Femur (tissue), 1 donor: ENCODE measurements around the gene MAPKAPK3.

ENCODE experiments used
- DNase-seq: peaks from one replicate; pipeline ENCODE4 v3.0.0-alpha.2; 2017

Gene MAPKAPK3

DNA sequence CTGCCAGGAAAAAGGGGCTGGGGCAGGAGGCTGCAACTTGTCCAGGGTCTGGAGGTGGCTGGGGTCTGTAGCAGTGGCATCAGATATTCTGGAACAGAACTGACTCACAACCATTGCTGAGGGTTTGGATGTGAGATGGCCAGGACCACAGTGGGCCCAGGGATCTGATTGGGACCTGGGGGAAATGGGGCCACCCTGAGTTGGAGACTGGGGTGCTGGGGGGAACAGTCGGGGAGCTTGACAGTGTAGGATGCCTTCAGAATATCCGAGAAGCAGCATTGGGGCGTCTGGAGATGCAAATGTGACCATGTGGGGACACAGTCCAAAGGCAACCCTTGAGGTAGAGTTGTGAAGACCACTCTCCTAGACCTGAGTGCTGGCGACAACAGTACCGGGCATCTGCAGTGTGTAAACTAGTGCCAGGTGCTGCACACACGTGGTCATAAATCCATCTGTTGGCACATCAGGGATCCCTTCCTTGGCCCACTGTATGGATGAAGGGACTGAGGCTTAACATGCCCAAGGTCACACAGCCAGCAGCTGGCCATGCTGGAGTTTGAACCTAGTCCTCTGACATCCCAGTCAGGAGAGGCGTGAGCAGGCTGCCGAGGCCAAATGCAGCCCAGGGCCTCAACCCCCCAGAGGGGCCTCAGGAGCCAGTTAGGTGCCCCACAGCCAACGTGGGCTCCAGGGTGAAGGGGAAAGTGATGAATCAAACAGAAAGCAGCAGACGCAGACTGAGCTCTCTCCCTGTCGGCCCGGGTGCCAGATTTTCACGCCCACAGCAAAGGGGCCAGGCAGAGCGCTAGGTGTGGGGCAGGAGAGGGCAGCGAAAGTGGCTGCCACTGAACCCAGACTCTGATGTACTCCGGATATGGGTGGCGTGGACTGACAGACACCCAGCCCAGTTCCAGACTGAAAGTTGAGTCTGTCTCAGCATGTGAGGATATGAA lies 28.9 kb upstream of the MAPKAPK3 start:
- DNase-seq = no peak

DNA sequence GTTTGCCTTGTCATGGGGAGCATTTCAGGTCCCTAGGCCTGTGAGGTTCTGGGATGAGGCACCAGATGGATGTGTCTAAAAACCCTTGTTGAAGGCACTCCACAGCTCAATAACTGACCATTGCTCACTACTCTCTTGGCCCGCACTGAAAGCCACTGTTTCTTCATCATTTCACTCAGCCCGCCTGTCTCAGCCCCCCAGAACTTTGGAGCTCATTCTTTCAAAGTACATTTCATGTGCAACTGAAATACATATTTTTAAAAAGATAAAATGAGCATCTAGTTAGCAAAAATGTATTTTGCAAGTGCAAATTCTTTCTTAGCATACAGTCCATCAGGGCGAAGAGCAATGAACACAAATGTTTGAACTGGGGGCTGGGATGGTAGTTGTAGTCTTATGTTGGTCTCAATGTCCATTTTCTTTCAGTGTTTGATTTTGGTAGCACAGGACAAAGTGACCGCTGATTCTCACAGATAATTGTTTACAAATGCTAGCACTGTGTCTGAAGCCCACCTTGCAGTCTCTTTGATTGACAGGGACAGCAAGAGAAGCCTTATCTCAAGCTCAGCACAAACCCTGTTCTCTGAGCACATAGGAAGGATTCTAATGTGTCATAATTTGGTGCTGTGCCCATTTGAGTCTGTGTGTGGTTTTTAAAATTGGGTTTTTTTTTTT lies 28.1 kb upstream of the MAPKAPK3 start:
- DNase-seq = no peak

DNA sequence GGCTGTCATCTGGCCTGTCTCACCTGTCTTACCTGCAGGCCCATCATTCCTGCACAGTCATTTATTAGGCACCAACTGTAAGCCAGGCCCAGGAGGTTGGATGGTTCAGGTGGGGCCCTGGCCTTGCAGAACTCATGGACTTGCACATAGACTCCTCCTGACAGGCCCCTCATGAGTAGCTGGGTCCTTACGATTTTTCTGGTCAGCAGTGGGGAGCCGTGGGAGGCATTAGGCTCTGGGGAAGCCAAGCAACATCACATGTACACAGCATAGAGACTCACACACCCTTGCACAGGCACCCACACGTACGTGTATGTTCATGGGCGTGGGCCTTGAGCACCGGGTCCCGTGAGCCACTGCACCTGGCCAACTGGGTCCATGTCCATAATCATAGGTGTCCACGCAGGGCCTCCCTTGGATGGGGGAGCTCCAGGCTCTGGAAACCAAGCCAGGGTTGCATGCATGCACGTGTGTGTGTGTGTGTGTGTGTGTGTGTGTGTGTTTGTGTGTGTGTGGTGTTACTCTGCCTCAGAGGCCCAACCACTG lies 25.7 kb upstream of the MAPKAPK3 start:
- no peak for DNase-seq

DNA sequence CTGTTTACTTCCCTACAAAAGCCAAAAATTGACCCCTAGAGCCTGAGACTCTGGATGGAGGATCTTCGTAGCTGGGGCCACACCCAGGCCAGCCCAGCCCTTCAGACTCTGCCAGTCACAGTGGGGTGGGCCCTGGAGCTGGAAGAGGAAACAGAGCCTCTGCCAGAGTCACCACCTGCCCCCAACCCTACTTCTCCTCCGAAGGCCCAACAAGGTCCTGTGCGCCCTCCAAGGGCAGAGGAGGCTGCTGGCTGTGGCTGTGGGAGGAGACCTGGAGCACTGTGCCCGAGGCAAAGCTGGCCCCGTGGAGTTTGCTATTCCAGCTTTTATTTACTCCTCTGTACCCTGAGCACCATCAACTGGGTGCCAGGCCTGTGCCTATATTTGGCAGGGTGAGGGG lies 24.4 kb upstream of the MAPKAPK3 start:
- DNase-seq = no peak

DNA sequence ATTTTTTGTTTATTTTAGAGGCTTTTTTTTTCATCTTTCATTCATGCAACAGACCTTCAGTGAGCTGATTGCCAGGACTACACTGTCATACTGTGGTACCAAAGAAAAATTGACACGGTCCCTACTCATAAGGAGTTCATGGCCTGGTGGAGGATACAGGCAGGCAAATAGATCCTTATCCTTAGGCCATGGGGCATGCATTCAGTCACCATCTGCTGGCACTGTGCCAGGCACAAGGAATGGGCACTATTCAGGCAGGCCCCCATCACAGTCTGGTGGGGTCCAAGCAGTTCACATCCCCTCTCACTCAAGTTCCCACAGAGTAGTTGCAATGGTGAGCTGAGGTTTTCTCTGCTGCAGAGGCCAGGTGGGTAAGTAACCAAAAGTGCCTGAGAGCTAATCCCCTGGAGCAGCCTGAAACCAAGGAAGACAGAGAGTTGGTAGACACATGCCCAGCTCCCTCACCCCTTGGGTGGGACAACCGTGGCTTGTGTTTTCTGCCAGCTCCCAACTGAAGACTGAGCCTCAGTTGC lies 22.6 kb upstream of the MAPKAPK3 start:
- DNase-seq = no peak

DNA sequence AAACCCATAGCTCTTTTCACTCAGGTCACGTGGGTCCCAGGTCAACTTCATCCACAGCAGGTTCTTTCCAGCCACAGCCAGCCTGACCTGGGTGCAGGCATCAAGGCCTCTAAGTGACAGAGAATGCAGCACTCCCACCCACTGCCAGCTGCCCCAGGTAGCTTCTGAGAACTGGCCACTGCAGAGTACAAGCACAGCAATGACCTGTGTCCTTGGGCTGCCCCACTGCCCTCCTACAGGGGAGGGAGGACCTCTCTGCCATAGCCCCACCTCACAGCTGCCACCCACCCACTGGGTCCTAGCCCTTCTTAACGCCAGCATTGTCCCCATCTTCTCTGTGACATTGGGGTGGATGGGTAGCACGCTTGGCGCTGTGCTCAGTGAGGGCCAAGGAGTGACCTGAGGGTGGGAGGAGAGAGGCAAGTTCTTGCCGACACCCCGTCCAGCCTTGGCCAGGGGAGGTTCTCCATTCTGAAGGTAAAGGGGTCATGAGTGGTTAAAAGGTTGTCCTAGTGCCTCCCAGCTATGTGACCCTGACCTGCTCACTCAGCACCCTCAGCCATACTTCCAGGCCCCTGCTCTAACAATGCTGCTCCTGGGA lies 17.7 kb upstream of the MAPKAPK3 start:
- no peak for DNase-seq

DNA sequence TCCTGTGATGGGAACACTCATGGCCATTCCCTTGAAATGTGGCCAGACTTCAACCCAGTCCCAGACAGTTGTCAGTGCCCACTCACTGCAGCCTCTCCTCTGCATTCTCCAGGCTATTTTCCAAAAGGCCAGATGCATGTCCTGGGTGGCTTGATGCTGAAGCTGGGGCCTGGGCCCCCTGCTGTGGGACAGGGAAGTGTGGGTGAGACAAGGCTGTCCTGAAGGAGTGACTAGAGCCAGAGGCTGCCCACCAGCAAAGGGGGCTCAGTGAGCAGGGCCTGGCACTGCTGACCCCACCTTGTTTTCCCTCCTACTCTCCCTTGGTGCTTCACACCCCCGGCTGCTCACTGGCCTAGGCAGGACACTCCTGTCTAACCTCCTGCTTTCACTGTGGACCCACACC lies 17.2 kb upstream of the MAPKAPK3 start:
- no peak for DNase-seq

DNA sequence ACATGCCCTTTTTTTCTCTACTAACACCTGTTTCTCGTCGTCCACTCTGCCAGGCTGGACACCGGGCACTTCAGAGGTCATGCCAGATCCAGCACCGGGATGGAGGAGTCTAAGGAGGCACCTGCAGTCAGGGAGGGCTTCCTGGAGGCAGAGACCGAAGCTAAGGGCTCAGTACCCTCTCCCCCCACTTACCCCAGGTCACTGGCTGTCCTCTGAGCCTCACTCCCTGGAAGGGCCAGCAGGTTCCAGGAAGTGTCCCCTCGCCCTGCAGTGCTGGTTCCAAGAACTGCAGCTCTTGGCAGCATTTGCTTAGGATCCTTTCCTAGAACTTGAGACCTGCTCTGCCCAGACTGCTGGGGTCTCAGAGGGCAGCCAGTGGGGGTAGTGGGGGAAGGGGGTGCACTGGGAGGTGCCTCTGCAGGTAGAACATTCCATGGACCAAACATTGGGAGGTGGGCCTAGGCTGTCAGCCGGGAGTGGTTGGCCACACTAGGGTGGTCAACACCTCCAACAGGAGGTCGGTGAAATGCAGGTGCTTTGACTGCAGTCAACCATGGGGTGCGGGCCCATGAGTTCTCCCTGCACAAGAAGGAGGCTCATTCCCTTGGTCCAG lies 16.7 kb upstream of the MAPKAPK3 start:
- DNase-seq = no peak

DNA sequence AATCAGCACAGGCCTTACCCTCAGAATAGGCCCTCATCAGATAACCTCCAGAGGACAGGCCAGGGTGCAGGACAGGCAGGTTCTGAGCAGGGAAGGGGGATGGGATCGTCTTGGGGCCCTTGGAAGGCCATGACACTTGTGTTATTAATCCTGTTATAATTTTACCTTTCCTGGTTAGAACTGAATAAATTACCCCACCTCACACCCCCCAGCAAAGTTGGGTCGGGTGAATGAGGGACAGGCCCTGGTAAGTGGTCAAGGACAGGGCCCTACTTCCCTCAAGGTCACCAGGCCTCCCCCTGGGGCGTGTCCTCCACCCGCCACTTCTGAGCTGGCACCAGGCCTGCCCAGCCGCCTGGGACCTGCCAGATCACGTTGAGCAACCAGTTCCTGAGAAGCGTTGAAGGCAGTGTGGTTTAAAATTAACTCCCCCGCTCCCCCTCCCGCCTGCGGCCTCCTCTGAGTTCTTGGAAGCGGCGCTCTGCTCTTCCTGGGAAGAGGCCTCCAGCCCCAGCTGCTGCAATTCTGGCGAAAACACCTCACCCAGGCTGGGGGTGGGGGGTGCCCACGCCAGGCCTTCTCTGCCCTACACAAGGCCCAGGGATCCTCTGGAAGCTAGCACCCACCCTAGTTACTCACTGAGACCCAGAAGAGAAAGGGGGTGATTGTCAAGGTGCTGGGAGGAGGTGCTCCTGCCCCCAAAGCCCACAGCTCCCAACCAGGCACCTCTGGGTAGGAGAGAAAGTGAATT lies 15.9 kb upstream of the MAPKAPK3 start:
- peak; percentile 96 for DNase-seq

DNA sequence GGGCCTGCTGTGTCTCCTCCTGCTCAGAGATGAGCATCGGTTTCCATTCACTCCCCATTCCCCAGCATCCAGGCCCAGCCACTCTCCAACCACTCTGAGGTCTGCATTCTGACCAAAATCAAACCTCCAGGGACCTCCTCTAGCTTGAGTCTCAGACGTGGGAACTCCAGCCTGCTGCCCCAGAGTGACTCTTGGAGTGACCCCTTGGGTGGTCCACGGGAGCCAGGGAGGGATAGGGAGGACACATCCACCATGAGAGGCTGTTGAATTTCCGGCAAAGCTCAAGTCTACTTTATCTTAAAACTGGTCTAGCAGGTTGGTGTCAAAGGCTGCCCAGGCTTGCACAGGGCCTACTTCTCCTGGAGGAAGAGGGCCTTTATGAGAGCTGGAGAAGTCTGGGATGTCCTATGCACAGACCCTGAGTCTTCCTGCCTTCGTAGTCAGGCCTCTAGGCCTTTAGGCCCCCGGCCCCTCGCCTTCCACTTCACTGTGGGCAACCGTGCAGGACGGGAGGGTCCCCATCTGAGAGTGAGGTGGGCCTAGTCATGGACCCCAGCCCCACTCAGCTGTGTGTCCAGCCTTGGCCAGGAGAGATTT lies 14.3 kb upstream of the MAPKAPK3 start:
- peak; percentile 58 for DNase-seq

DNA sequence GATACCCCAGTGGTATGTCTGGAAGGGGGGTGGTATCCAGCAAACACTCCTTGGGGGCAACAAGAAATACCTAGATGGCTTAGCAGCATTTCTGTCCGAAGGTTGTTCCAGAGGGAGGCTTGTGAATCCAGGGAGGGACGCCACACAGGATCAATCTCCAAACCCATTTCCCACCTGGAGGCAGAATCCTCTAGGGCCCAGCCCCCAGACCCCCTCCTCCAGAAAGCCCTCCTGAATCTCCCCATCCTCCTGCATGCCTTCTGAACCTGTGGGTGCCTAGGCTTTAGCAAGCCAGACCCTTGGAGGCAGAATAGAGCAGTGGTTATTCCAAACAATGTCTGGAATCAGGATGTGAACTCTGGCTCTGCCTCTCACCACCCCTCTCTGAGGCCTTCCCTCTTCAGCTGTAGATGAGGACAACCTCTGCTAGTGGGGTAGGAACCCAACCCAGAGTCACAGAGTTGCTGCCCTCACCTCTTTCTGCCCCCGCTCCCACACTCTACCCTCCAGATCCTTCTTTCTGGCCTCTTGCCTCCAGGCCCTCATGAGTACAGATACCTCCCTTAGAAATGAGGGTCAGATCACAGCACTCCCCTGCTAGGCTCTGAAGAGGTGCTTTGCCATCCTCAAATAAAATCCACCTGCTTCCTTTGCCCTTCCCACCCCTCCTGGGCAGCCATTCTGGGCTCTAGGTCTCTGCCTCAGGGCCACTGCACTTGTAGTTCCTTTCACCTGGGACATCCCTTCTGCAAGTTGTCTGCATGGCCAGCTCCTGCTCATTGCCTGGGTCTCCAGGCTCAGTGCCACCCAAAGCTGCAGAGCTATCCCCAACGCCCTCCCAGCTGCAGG lies 13.5 kb upstream of the MAPKAPK3 start:
- no peak for DNase-seq

DNA sequence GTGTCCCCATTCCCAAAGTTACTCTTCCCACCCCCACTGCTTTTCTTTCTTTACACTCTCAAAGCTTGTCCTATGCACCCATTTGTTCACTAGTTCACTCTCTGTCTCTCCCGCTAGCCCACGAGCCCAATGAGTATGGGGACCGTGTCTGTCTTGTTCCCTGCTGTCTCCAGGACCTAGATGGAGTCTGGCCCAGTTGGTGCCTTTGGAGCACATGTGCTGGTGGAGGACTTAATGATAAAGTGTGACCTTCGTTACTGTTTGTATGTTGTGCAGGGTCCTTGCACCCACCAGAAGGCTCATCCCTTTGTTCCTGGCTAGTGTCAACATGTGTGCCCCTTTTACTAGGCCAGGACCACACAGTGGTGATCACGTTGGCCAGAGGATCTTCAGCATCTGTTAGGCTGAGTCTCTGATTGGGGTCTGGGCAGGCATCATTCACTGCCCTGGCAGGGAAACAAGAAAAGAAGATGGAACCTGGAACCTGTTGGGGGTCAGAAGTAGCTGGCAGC lies 12.8 kb upstream of the MAPKAPK3 start:
- no peak for DNase-seq

DNA sequence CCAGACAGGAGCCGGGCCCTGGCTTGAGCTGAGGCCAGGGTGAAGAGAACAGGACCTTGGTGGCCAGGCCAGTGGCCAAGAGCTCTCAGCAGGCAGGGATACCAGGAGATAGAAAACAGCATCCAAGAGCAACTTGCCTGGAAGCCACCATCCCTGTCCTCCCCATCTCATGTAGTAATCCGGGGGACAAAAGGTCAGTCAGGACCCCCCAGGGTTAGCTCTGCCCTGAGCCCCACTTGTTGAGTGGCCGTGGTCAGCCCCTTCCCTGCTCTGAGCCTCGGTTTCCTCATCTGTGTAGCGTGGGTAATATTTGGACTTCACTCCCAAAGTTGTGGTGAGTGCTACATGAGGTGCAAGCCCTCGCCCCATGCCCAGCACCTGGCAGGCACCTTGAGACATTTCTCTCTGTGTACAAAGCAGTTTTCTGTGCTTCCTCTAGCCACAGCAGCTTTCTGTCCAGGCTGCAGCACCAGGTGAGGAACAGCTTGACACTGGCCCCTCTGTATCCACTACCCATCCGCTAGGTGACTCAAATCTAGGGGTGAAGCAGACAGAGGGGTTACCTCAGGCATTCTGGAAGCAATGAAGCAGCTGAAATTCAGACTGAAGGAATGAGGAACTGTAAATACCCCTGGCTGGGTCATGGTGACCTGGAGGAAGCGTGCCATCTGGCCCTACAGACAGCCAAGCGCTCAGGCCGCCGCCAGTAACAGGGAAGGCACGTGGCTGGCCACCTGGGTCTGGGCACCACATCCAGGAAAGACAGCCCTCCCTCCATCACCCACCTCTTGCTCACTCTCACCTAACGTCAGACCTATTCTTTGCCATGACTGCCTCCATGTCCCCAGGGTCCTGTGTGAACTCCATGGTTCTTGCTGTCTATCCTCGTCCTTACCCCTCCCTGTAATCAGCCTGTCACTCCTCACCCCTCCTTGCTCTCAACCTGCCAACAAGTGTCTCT lies 12.0 kb upstream of the MAPKAPK3 start:
- peak; percentile 23 for DNase-seq

DNA sequence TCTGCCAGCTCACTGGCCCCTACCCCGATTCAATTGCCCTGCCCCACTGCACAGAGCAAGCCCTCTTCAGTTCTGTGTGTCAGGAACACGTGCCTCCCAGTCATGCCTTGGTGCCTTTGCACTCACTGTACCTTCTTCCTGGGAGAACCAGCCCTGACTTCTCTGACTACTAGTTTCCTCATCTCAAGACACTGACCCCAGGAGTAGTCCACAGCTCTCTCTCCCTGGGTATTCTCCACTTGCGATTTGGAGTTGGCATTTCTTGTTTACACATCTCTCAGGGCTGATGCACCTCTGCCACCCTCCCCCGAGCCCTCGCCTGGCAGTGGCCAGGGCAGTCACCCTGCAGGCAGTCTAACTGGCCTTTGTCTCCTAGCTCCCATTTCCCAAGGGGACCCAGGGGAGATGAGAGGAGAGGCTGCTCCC lies 11.0 kb upstream of the MAPKAPK3 start:
- peak; percentile 21 for DNase-seq

DNA sequence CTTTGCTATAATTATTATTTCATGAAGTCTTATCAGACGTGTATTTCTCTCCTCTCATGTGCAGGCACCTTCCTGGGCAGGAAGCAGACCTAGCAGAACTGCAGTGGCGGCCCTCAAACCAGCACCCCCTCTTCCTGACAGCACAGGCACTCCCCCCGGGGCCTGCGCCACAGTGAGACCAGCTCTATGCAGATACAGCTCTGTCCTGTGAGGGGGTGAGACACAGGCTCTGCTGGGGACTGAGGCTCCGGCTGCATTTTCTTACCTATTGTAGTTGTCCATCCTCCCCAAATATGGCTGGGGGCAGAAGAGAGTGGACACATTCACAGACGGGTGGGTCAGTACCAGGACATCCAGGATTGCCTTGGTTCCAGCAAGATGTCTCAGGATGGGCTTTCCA lies 10.4 kb upstream of the MAPKAPK3 start:
- peak; percentile 11 for DNase-seq

DNA sequence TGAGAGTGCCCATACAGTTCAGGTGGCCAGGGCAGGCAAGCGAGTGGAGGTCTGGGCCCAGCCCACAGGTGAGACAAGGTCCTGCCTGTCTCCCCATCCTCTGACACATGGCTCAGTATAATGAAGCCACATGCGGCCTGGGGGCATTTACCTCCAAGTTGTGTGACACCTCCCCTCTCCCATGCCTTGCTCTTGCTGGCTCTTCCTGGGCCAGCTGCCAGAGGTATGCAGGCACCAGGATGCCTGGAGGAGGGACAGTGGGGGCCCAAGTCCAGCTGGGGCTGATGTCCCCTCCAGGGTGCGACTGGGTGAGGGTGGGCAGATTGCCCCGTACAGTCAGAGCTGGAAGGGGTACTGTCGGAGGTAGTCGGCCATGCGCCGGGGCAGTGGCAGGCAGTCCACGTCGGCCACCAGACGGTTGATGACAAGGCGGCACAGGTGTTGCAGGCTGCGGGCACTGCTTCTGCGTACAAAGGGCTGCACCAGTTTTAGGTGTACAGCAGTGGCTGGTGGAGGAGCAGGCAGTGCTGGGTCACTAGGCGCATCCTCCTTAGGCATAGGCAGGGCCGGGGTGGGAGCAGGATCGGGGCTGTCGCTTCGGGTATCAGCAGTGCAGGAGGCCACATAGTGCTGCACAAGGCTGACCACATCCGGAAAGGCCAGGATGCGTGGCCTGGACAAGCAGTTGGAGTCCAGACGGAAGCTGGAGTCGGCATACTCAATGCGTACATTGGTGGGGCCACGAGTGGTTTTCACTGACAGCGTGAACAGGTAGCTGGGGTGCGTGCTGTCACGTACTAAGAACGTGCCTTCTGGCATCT lies 9.5 kb upstream of the MAPKAPK3 start:
- no peak for DNase-seq

DNA sequence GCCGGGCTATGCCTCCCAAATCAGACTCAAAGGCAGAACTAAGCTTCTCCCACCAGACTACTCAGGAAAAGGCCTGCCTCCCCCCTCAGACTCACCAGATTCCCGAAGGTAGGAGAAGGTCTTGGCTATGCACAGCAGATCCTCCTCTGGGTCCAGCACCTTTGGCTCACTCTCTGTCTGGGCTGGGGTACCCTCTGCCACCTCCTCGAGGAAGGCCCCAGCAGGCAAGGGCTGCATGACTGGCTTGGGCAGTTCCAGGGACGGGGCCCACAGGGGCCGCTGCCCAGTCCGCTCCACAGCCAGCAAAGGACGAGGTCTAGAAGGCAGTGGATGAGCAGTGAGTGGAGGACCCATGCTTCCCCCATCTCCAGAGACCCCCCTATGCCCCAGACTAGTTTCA lies 8.7 kb upstream of the MAPKAPK3 start:
- DNase-seq = no peak

DNA sequence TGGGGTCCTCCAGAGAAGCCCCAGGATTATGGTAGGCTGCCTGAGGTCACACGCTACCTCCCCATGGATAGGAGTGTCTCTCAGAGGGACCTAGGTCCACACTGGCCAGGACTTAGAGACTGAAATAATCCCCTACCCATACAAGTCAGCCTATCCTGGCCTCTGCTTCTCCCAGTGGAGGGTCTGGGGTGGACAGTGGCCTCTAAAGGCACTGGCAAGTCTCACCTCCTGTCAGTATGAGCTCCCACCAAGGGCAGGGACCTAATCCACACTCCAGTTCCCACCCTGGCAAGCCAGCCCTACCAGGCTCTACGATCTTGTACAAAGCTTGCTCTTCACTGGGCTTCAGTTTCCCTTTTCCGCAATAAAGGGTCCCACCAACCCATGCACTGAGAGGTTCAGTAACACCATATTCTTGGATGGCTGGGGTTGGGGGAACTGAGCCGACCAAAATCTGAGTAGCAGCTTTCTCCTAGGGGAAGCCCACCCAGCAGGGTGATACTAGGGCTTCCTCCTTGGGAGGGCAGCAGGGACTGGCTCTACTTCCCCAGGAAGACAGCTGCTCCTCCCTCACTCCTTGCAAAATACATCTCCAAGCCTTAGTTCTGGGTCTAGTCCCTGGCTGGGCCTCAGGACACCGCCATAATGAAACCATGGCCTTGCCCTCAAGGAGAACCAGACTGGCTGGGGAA lies 7.7 kb upstream of the MAPKAPK3 start:
- DNase-seq = no peak
